NB4 (cell line): Measurements from ENCODE around the gene VAV2.

Source experiments
- DNase-seq: peaks from one replicate; pipeline ENCODE4 v3.0.0; 2010; ENCODE audit warnings: low read depth
- H3K4me3 ChIP-seq: one replicate; pipeline ENCODE4 v1.5.1; 2011; ENCODE audit warnings: mild to moderate bottlenecking, low read depth, low read length, moderate library complexity
- CTCF ChIP-seq: IDR thresholded peaks from one replicate; pipeline ENCODE4 v1.5.1; 2012; ENCODE audit warnings: low read depth, low read length
- MAX ChIP-seq: IDR thresholded peaks from 2 replicates; pipeline ENCODE4 v1.6.1; 2011; ENCODE audit warnings: low read depth, low read length
- MYC ChIP-seq: IDR thresholded peaks from 2 replicates; pipeline ENCODE4 v1.6.1; 2011; ENCODE audit warnings: low read depth, low read length
- POLR2A ChIP-seq: IDR thresholded peaks from 2 replicates; pipeline ENCODE4 v1.6.1; 2011; ENCODE audit warnings: mild to moderate bottlenecking; ENCODE audit not compliant: insufficient read length; ENCODE audit errors: extremely low read depth

The VAV2 gene

GRCh38 chr9:133877327-133877726, 114.8 kb downstream of the VAV2 start:
- no peak for TF ChIP-seq MYC
- no peak for TF ChIP-seq POLR2A
- no peak for TF ChIP-seq MAX
- no peak for TF ChIP-seq CTCF
- no peak for DNase-seq
- no peak overlapping the region for H3K4me3 ChIP-seq

- no peak for DNase-seq
These were observed 115.3 kb downstream of the VAV2 start for GRCh38 chr9:133876836-133877235.

GRCh38 chr9:133876144-133876543, 116.0 kb downstream of the VAV2 start:
- peak; percentile 17 for DNase-seq

More at GRCh38 chr9:133876836-133877235, 115.3 kb downstream of the VAV2 start:
- no peak overlapping the region for H3K4me3 ChIP-seq
- TF ChIP-seq POLR2A: no peak

GRCh38 chr9:133875131-133875530, 117.0 kb downstream of the VAV2 start:
- no peak overlapping the region for H3K4me3 ChIP-seq
- DNase-seq: no peak
- TF ChIP-seq MYC (no peak), POLR2A (no peak), CTCF (no peak), MAX (no peak)

More at GRCh38 chr9:133876144-133876543, 116.0 kb downstream of the VAV2 start:
- TF ChIP-seq CTCF (peak; percentile 14), MYC (no peak)
- H3K4me3 ChIP-seq: no peak overlapping the region

- no peak overlapping the region for H3K4me3 ChIP-seq
- TF ChIP-seq MAX (no peak), CTCF (no peak), MYC (no peak), POLR2A (no peak)
- no peak for DNase-seq
These were observed 117.5 kb downstream of the VAV2 start for GRCh38 chr9:133874659-133875058.

GRCh38 chr9:133874060-133874657, 118.0 kb downstream of the VAV2 start:
- no peak for DNase-seq
- TF ChIP-seq POLR2A: no peak
- TF ChIP-seq MYC: no peak
- no peak for TF ChIP-seq CTCF
- no peak for TF ChIP-seq MAX
- H3K4me3 ChIP-seq: no peak overlapping the region
